Mesenchymal stem cell (in vitro differentiated cells and primary cell): ENCODE results near the gene CUL4A.

ENCODE experiments used
- DNase-seq: peaks from one replicate; pipeline ENCODE4 v3.0.0-alpha.2; 2013
- H2AFZ ChIP-seq: one replicate; pipeline ENCODE4 v1.6.1; 2013; ENCODE audit warnings: low read depth, mild to moderate bottlenecking, control low read depth, inconsistent platforms, low read length, moderate library complexity
- H2AK5ac ChIP-seq: 2 replicates; pipeline ENCODE4 v1.6.1; 2013; ENCODE audit warnings: low read length, moderate library complexity, mild to moderate bottlenecking, inconsistent platforms; ENCODE audit not compliant: severe bottlenecking
- H2BK120ac ChIP-seq: one replicate; pipeline ENCODE4 v1.6.1; 2013; ENCODE audit warnings: low read depth, mild to moderate bottlenecking, inconsistent platforms, low read length, moderate library complexity
- H2BK12ac ChIP-seq, 2 experiments: one replicate each; pipeline ENCODE4 v1.6.1; 2013; ENCODE audit warnings: inconsistent platforms in 2 of 2, low read length in 2 of 2, mild to moderate bottlenecking in 2 of 2, moderate library complexity in 2 of 2, control low read depth in 1 of 2
- H2BK15ac ChIP-seq: one replicate; pipeline ENCODE4 v1.6.1; 2013; ENCODE audit warnings: mild to moderate bottlenecking, low read depth, inconsistent platforms; ENCODE audit not compliant: poor library complexity, severe bottlenecking
- H2BK5ac ChIP-seq: 2 replicates; pipeline ENCODE4 v1.6.1; 2013; ENCODE audit warnings: low read depth, mild to moderate bottlenecking, low read length, control low read depth, inconsistent platforms; ENCODE audit not compliant: poor library complexity, severe bottlenecking
- H3K14ac ChIP-seq, 2 experiments: one replicate each; pipeline ENCODE4 v1.6.1; 2013; ENCODE audit warnings: inconsistent platforms in 2 of 2, low read length in 2 of 2, control low read depth in 1 of 2, mild to moderate bottlenecking in 1 of 2, moderate library complexity in 1 of 2
- H3K18ac ChIP-seq, 2 experiments: one replicate each; pipeline ENCODE4 v1.6.1; 2013; ENCODE audit warnings: inconsistent platforms in 2 of 2, low read length in 2 of 2, control low read depth in 1 of 2, low read depth in 1 of 2, mild to moderate bottlenecking in 1 of 2
- H3K23ac ChIP-seq, 2 experiments: one replicate each; pipeline ENCODE4 v1.6.1; 2013; ENCODE audit warnings: inconsistent platforms in 2 of 2, low read length in 2 of 2, mild to moderate bottlenecking in 2 of 2, moderate library complexity in 2 of 2, control low read depth in 1 of 2
- H3K27ac ChIP-seq: 2 replicates; pipeline ENCODE4 v1.5.1; 2013; ENCODE audit warnings: mild to moderate bottlenecking, moderate library complexity, low read length, control low read depth, inconsistent platforms; ENCODE audit not compliant: poor library complexity, severe bottlenecking
- H3K27me3 ChIP-seq, 2 experiments: 2 replicates each; pipeline versions ENCODE4 v1.6.1 to v1.7.0; 2013; ENCODE audit warnings: low read length in 2 of 2, mild to moderate bottlenecking in 2 of 2, moderate library complexity in 2 of 2, control low read depth in 1 of 2, inconsistent platforms in 1 of 2; ENCODE audit not compliant: control insufficient read depth in 1 of 2, insufficient read depth in 1 of 2
- H3K36me3 ChIP-seq, 2 experiments: 2 replicates each; pipeline versions ENCODE4 v1.6.1 to v1.7.0; 2013; ENCODE audit warnings: low read length in 2 of 2, control low read depth in 1 of 2, inconsistent platforms in 1 of 2, low read depth in 1 of 2, mild to moderate bottlenecking in 1 of 2; ENCODE audit not compliant: insufficient read depth in 2 of 2, control insufficient read depth in 1 of 2
- H3K4ac ChIP-seq, 2 experiments: one replicate each; pipeline ENCODE4 v1.6.1; 2013; ENCODE audit warnings: inconsistent platforms in 2 of 2, low read length in 2 of 2, mild to moderate bottlenecking in 2 of 2, moderate library complexity in 2 of 2, control low read depth in 1 of 2, low read depth in 1 of 2
- H3K4me1 ChIP-seq: 2 replicates; pipeline ENCODE4 v1.6.1; 2013; ENCODE audit warnings: low read depth, low read length, control low read depth; ENCODE audit not compliant: control insufficient read depth, insufficient read depth
- H3K4me2 ChIP-seq: 2 replicates; pipeline ENCODE4 v1.6.1; 2013; ENCODE audit warnings: low read length, mild to moderate bottlenecking, inconsistent platforms; ENCODE audit not compliant: poor library complexity, severe bottlenecking
- H3K4me3 ChIP-seq, 2 experiments: 2 replicates each; pipeline versions ENCODE4 v1.5.1 to v1.7.0; 2013; ENCODE audit warnings: low read length in 2 of 2, mild to moderate bottlenecking in 2 of 2, control low read depth in 1 of 2, low read depth in 1 of 2; ENCODE audit not compliant: insufficient read depth in 1 of 2
- H3K79me1 ChIP-seq: replicated peaks from 2 replicates; pipeline ENCODE4 v1.6.1; 2013; ENCODE audit warnings: mild to moderate bottlenecking, control low read depth, low read length, inconsistent platforms; ENCODE audit not compliant: poor library complexity, severe bottlenecking
- H3K9ac ChIP-seq: 2 replicates; pipeline ENCODE4 v1.7.0; 2013; ENCODE audit warnings: mild to moderate bottlenecking, low read length, moderate library complexity
- H3K9me3 ChIP-seq: 2 replicates; pipeline ENCODE4 v1.7.0; 2013; ENCODE audit warnings: mild to moderate bottlenecking, low read length; ENCODE audit not compliant: control insufficient read depth
- H4K8ac ChIP-seq: one replicate; pipeline ENCODE4 v1.6.1; 2013; ENCODE audit warnings: inconsistent platforms, mild to moderate bottlenecking, low read length, moderate library complexity
- H4K91ac ChIP-seq: one replicate; pipeline ENCODE4 v1.6.1; 2013; ENCODE audit warnings: mild to moderate bottlenecking, low read length, inconsistent platforms
- WGBS: methylation state at CpG from one replicate; pipeline ENCODE4 v1.1.7; 2013; ENCODE audit warnings: mixed read lengths; 5-methylcytosine and 5-hydroxymethylcytosine counted together

Gene CUL4A

GRCh38 chr13:113274721-113275120 is 65.3 kb downstream of the CUL4A start:
- peak overlapping the region; percentile 62 for H2AK5ac ChIP-seq

GRCh38 chr13:113275387-113275786 is 66.0 kb downstream of the CUL4A start:
- no peak overlapping the region for H2AFZ ChIP-seq
- no peak overlapping the region for H3K23ac ChIP-seq
- no peak overlapping the region for H3K27ac ChIP-seq
- no peak overlapping the region for H3K4me3 ChIP-seq
- H3K79me1 ChIP-seq = no peaks in the 10 kb centered on the region
- peaks cover 10 to 17% of the 10 kb centered on the region in 2 experiments for H3K36me3 ChIP-seq
- no peak overlapping the region for H4K8ac ChIP-seq
- H2BK5ac ChIP-seq = no peak overlapping the region
- H2BK120ac ChIP-seq = no peak overlapping the region
- H3K18ac ChIP-seq = no peak overlapping the region
- H3K9me3 ChIP-seq = no peaks in the 10 kb centered on the region
- H2BK15ac ChIP-seq = no peak overlapping the region
- no peak overlapping the region for H3K4ac ChIP-seq
- no peak overlapping the region for H2BK12ac ChIP-seq
- DNase-seq = peak; percentile 75
- no peak overlapping the region for H3K14ac ChIP-seq
- WGBS = 32% methylated on average over 3 of the region's 3 CpGs
- H3K4me2 ChIP-seq = no peak overlapping the region
- H3K27me3 ChIP-seq = no peaks in the 10 kb centered on the region
- H2AK5ac ChIP-seq = no peak overlapping the region
- peaks cover 11% of the 10 kb centered on the region for H3K4me1 ChIP-seq
- H3K9ac ChIP-seq = peak overlapping the region; percentile 77
- no peak overlapping the region for H4K91ac ChIP-seq

More at GRCh38 chr13:113274721-113275120, 65.3 kb downstream of the CUL4A start:
- Histone ChIP-seq H3K36me3 (peaks cover 10 to 17% of the 10 kb centered on the region in 2 experiments), H3K79me1 (no peaks in the 10 kb centered on the region), H4K91ac (no peak overlapping the region), H3K18ac (no peak overlapping the region), H3K9me3 (no peaks in the 10 kb centered on the region), H3K4me2 (no peak overlapping the region), H3K9ac (peak overlapping the region; percentile 77), H4K8ac (no peak overlapping the region), H3K27ac (peak overlapping the region; percentile 75), H3K4me3 (no peak overlapping the region), H3K4ac (no peak overlapping the region), H2BK15ac (no peak overlapping the region), H2BK5ac (no peak overlapping the region), H3K4me1 (peaks cover 11% of the 10 kb centered on the region), H2BK120ac (no peak overlapping the region), H2AFZ (no peak overlapping the region), H3K23ac (no peak overlapping the region), H2BK12ac (no peak overlapping the region), H3K14ac (no peak overlapping the region), H3K27me3 (no peaks in the 10 kb centered on the region)
- no peak for DNase-seq
- WGBS = 95% methylated on average over 3 of the region's 3 CpGs

GRCh38 chr13:113280126-113280525 is 70.7 kb downstream of the CUL4A start:
- H2AFZ ChIP-seq = no peak overlapping the region
- no peak overlapping the region for H3K4me2 ChIP-seq
- H3K4me1 ChIP-seq = no peaks in the 10 kb centered on the region
- H2BK12ac ChIP-seq = no peak overlapping the region
- no peak overlapping the region for H3K4me3 ChIP-seq
- no peak overlapping the region for H2AK5ac ChIP-seq
- no peak overlapping the region for H2BK5ac ChIP-seq
- no peak overlapping the region for H3K27ac ChIP-seq
- no peak overlapping the region for H3K14ac ChIP-seq
- H4K91ac ChIP-seq = no peak overlapping the region
- no peak overlapping the region for H3K23ac ChIP-seq
- no peak overlapping the region for H2BK15ac ChIP-seq
- H3K79me1 ChIP-seq = no peaks in the 10 kb centered on the region
- no peak overlapping the region for H3K4ac ChIP-seq
- no peak overlapping the region for H3K18ac ChIP-seq
- H3K9me3 ChIP-seq = no peaks in the 10 kb centered on the region
- peaks cover 0 to 8% of the 10 kb centered on the region in 2 experiments for H3K36me3 ChIP-seq
- no peak overlapping the region for H4K8ac ChIP-seq
- WGBS = 86% methylated on average over 4 of the region's 6 CpGs
- no peak for DNase-seq
- H2BK120ac ChIP-seq = no peak overlapping the region
- H3K27me3 ChIP-seq = peaks cover 0 to 7% of the 10 kb centered on the region in 2 experiments
- no peak overlapping the region for H3K9ac ChIP-seq

GRCh38 chr13:113283904-113284303 is 74.5 kb downstream of the CUL4A start:
- Histone ChIP-seq H3K36me3 (peaks cover 0 to 2% of the 10 kb centered on the region in 2 experiments), H2BK5ac (no peak overlapping the region), H3K27ac (no peak overlapping the region), H4K8ac (no peak overlapping the region), H3K4ac (no peak overlapping the region), H2AK5ac (no peak overlapping the region), H3K9ac (no peak overlapping the region), H2BK15ac (no peak overlapping the region), H3K27me3 (peaks cover 7 to 30% of the 10 kb centered on the region in 2 experiments), H3K79me1 (no peaks in the 10 kb centered on the region), H4K91ac (no peak overlapping the region), H2BK120ac (no peak overlapping the region), H3K4me3 (no peak overlapping the region), H3K18ac (no peak overlapping the region), H3K4me1 (no peaks in the 10 kb centered on the region), H3K14ac (no peak overlapping the region), H2AFZ (no peak overlapping the region), H3K9me3 (no peaks in the 10 kb centered on the region), H2BK12ac (no peak overlapping the region), H3K23ac (no peak overlapping the region), H3K4me2 (no peak overlapping the region)
- 86% methylated on average over 8 of the region's 8 CpGs for WGBS
- DNase-seq = no peak
